A673 (cell line): ENCODE results near the gene GPM6B. TPM values are rescaled to one million over a fixed set of nuclear protein-coding genes. Genes with fewer than 3 reads are reported as not detected.

Experiments used
- BruUV-seq: library from RNA; stranded (reverse); fragments of 400-500 nt; replicated peaks from 2 replicates; lab custom pipeline; 2021; lab: Mats Ljungman, UMichigan
- CTCF ChIA-PET: fragments of 300-600 bp; sonication (Branson Sonifier 250); formaldehyde crosslinking; loops from one replicate; lab custom pipeline; 2022; ENCODE audit warnings: antibody characterized with exemption; lab: Charles Lee
- POLR2A ChIA-PET: fragments of 300-600 bp; sonication (Branson Sonifier 250); formaldehyde crosslinking; loops from one replicate; lab custom pipeline; 2022; ENCODE audit warnings: antibody characterized with exemption; ENCODE audit not compliant: low non-redundant PET; lab: Charles Lee
- DNase-seq: peaks from one replicate; pipeline ENCODE4 v3.0.0-alpha.2; 2015; ENCODE audit warnings: low spot score
- H3K27ac ChIP-seq: fragments of 200-600 bp; sonication (generic); 2 replicates; pipeline ENCODE4 v1.5.1; 2016; ENCODE audit warnings: mixed run types, low read depth, mild to moderate bottlenecking, mixed read lengths, antibody characterized with exemption, low read length; ENCODE audit not compliant: poor library complexity, severe bottlenecking
- H3K27me3 ChIP-seq: fragments of 200-600 bp; sonication (generic); replicated peaks from 2 replicates; pipeline ENCODE4 v1.6.1; 2017; ENCODE audit warnings: mixed run types, low read depth, mild to moderate bottlenecking, mixed read lengths, antibody characterized with exemption, low read length; ENCODE audit not compliant: insufficient read depth, poor library complexity
- H3K36me3 ChIP-seq: fragments of 200-600 bp; sonication (generic); 2 replicates; pipeline ENCODE4 v1.6.1; 2016; ENCODE audit warnings: mixed run types, mild to moderate bottlenecking, mixed read lengths, antibody characterized with exemption, low read length; ENCODE audit not compliant: insufficient read depth, poor library complexity, severe bottlenecking
- H3K4me1 ChIP-seq: fragments of 200-600 bp; sonication (generic); 2 replicates; pipeline ENCODE4 v1.6.1; 2017; ENCODE audit warnings: mixed run types, mild to moderate bottlenecking, mixed read lengths, antibody characterized with exemption, low read length; ENCODE audit not compliant: insufficient read depth, poor library complexity, severe bottlenecking
- H3K4me3 ChIP-seq: fragments of 200-600 bp; sonication (generic); 2 replicates; pipeline ENCODE4 v1.5.1; 2016; ENCODE audit warnings: low read depth, mixed run types, mild to moderate bottlenecking, mixed read lengths, low read length; ENCODE audit not compliant: poor library complexity, severe bottlenecking
- H3K9me3 ChIP-seq: fragments of 200-600 bp; sonication (generic); 2 replicates; pipeline ENCODE4 v1.6.1; 2016; ENCODE audit warnings: mixed run types, low read depth, mild to moderate bottlenecking, mixed read lengths, antibody characterized with exemption, low read length; ENCODE audit not compliant: poor library complexity, severe bottlenecking
- EZH2 ChIP-seq: fragments of 200-600 bp; sonication (generic); IDR thresholded peaks from 2 replicates; pipeline ENCODE4 v1.6.1; 2017; ENCODE audit warnings: borderline replicate concordance, low read depth, mild to moderate bottlenecking, mixed read lengths, antibody characterized with exemption, low read length; ENCODE audit not compliant: poor library complexity, severe bottlenecking
- intact Hi-C: fragments of 100-400 bp; cut with micrococcal nuclease; formaldehyde crosslinking; loops from one replicate; pipeline ENCODE4 v1.10.0; 2022; ENCODE audit not compliant: unreplicated experiment
- total RNA-seq: library from RNA; stranded (reverse); gene quantifications from 2 replicates; pipeline ENCODE4 v1.2.3, GENCODE V29; 2021
- TF ChIP-seq, protein P1 (sequence below): fragments of 300-800, 200-600 bp; sonication (generic); conservative IDR thresholded peaks from 2 replicates; pipeline ENCODE4 v1.5.1; 2017; ENCODE audit warnings: low read depth, mild to moderate bottlenecking, antibody characterized with exemption, low read length, moderate library complexity, mixed read lengths

GPM6B gene
- total RNA-seq, 1 experiment from 2014 or later: 7.6 TPM

GRCh38 chrX:13793897-13794296 is 23.0 kb downstream of the GPM6B start:
- no peaks in the 10 kb centered on the region for H3K4me1 ChIP-seq
- DNase-seq: no peak
- no TSS peak for BruUV-seq
- no peak overlapping the region for H3K27ac ChIP-seq
- no peaks in the 10 kb centered on the region for H3K36me3 ChIP-seq
- ChIA-PET CTCF (no interaction called here), POLR2A (no interaction called here)
- intact Hi-C loops: no loop called here
- no peaks in the 10 kb centered on the region for H3K27me3 ChIP-seq
- TF ChIP-seq EZH2: no peak
- TF ChIP-seq, protein P1, sequence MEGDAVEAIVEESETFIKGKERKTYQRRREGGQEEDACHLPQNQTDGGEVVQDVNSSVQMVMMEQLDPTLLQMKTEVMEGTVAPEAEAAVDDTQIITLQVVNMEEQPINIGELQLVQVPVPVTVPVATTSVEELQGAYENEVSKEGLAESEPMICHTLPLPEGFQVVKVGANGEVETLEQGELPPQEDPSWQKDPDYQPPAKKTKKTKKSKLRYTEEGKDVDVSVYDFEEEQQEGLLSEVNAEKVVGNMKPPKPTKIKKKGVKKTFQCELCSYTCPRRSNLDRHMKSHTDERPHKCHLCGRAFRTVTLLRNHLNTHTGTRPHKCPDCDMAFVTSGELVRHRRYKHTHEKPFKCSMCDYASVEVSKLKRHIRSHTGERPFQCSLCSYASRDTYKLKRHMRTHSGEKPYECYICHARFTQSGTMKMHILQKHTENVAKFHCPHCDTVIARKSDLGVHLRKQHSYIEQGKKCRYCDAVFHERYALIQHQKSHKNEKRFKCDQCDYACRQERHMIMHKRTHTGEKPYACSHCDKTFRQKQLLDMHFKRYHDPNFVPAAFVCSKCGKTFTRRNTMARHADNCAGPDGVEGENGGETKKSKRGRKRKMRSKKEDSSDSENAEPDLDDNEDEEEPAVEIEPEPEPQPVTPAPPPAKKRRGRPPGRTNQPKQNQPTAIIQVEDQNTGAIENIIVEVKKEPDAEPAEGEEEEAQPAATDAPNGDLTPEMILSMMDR: no peak
- H3K4me3 ChIP-seq: no peak overlapping the region
- H3K9me3 ChIP-seq: no peaks in the 10 kb centered on the region

- CTCF ChIA-PET: no interaction called here
- H3K9me3 ChIP-seq: no peaks in the 10 kb centered on the region
- no TSS peak for BruUV-seq
- no peak overlapping the region for H3K4me3 ChIP-seq
- POLR2A ChIA-PET: no interaction called here
- DNase-seq: no peak
- TF ChIP-seq EZH2: no peak
- TF ChIP-seq, protein P1: no peak
- H3K4me1 ChIP-seq: no peaks in the 10 kb centered on the region
- H3K27me3 ChIP-seq: no peaks in the 10 kb centered on the region
- H3K36me3 ChIP-seq: no peaks in the 10 kb centered on the region
- H3K27ac ChIP-seq: no peak overlapping the region
- intact Hi-C loops: no loop called here
Observed at GRCh38 chrX:13791559-13791958, 25.3 kb downstream of the GPM6B start.

GRCh38 chrX:13791145-13791544 is 25.7 kb downstream of the GPM6B start:
- no TSS peak for BruUV-seq
- ChIA-PET POLR2A (no interaction called here), CTCF (interaction anchor here (0.7 kb wide), 1 partner anchor 110 kb away, joined by 3 read pairs; no protein-coding TSS in a partner anchor)
- intact Hi-C loops: no loop called here
- H3K27me3 ChIP-seq: no peaks in the 10 kb centered on the region
- no peak overlapping the region for H3K27ac ChIP-seq
- no peak for DNase-seq
- no peaks in the 10 kb centered on the region for H3K36me3 ChIP-seq
- no peak overlapping the region for H3K4me3 ChIP-seq
- TF ChIP-seq, protein P1: no peak
- no peak for TF ChIP-seq EZH2
- no peaks in the 10 kb centered on the region for H3K9me3 ChIP-seq
- no peaks in the 10 kb centered on the region for H3K4me1 ChIP-seq
